Neural cell (in vitro differentiated cells): Measurements from ENCODE around the gene GALK2.

ENCODE experiments used
- CTCF ChIP-seq: fragments of 450-650 bp; IDR thresholded peaks from 2 replicates; pipeline ENCODE4 v1.5.1; 2014; ENCODE audit warnings: antibody characterized with exemption, mild to moderate bottlenecking, moderate library complexity; ENCODE audit not compliant: poor library complexity, severe bottlenecking
- EP300 ChIP-seq: fragments of 450-650 bp; conservative IDR thresholded peaks from 2 replicates; pipeline ENCODE4 v1.6.1; 2014; ENCODE audit warnings: antibody characterized with exemption, mild to moderate bottlenecking, moderate library complexity; ENCODE audit not compliant: poor library complexity, severe bottlenecking
- EZH2 ChIP-seq: fragments of 200-600, 300-800 bp; shearing (Covaris generic), sonication (generic); IDR thresholded peaks from 2 replicates; pipeline ENCODE4 v1.6.1; 2014; ENCODE audit warnings: antibody characterized with exemption, low read length, borderline replicate concordance, mild to moderate bottlenecking; ENCODE audit not compliant: insufficient read depth, poor library complexity, severe bottlenecking

- TF ChIP-seq CTCF (no peak), EP300 (no peak), EZH2 (no peak)
These were observed 153.2 kb downstream of the GALK2 start for GRCh38 chr15:49323207-49323606.
